ENCODE measurements around the gene ARHGEF16.

The ARHGEF16 gene

GRCh38 chr1:3457910-3458883 lies 3.7 kb downstream of the ARHGEF16 start:
- no peak for DNase-seq

GRCh38 chr1:3459051-3459908 lies 4.8 kb downstream of the ARHGEF16 start:
- DNase-seq: no peak

DNA sequence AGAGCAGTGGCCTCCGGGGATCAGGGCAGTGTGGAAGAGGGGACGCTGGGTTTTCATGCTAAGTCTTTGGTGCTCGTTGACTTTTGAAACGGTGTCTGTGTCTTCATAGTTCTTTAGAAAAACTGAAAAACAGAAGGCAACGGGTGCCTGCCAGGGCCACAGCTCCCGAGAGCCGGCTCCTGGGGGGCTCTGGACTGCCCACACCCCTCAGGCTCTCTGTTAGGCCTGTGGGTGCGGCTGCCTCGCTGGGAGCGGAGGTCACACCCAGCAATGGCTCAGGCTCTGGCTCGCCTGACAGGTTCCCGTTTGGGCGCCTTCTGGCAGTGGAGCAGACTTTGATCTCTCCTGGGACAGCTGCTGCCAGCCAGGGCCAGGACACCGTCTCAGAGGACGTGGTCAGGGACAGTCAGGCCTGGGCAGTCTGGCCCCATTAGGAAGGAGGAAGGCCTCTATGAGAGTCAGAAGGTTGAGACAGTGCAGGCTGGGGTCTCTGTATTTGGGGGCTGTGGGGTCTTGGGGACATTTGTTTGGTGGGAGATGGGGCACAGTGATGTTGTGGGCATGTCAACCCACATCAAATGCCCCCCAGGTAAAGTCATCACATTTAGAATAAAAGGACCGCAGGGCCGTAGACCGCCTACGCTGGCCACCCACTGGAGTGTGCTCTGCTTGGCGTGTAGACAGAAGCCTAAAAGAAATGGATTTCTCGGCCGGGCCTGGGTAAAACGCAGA lies 5.6 kb downstream of the ARHGEF16 start:
- DNase-seq: no peak

DNA sequence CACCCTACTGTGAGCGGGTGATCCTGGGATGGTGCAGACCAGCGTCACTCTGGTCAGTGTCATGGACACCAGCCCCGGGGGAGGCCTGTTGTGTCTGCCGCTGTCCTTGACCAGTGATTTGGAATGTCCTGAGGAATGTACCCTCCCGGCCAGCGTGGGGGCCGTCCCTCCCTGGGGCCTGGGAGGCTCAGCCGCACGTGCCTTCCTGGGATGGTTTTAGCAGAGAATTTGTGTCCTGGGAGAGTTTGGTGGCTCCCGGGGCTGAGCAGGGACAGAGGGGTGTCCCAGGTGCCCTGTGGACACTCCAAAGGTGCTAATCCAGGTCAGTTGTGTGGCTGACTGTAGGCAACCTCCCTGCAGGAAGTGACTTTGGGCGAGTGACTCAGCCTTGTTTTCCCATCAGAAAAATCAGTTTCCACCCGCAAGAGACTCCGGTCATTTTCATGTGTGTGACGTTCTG lies 6.2 kb downstream of the ARHGEF16 start:
- DNase-seq: no peak

DNA sequence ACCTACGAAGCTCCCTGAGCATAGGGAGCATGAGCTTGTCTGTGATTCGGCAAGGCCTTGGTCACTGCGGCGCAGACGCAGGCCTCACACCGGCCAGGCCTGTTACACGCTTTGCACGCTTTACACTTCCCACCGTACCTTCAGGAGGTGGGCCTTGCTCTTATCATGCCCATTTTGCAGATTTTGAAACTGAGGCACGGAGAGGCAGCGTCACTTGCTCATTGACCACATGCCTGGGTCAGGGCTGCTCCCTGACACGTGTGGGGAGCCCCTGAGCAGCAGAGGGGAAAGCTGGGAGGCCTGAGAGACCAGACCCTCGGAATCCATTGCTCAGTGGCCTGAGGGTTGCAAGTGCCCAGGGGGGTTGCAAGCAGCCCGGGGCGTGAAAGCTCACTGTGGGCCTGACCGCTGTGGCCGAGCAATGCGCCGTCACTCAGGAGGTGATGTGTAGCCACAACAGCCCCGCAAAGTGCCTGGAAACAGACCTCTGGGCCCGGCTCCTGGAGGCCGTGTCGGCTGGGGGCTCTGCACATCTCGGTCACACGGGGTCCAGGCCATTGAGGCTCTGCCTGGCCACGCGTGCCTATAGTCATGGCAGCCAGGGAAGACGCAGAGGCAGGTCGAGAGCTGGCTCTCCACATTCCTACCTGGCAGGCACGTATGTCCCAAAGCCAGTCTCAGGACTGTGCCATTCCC lies 6.9 kb downstream of the ARHGEF16 start:
- no peak for DNase-seq

- no peak for DNase-seq
Measured at GRCh38 chr1:3461934-3462275, 7.4 kb downstream of the ARHGEF16 start.

- no peak for DNase-seq
Measured at GRCh38 chr1:3462356-3463012, 8.0 kb downstream of the ARHGEF16 start.

GRCh38 chr1:3463013-3463385 lies 8.5 kb downstream of the ARHGEF16 start:
- no peak for DNase-seq

- no peak for DNase-seq
Measured at GRCh38 chr1:3463408-3463863, 9.0 kb downstream of the ARHGEF16 start.

DNA sequence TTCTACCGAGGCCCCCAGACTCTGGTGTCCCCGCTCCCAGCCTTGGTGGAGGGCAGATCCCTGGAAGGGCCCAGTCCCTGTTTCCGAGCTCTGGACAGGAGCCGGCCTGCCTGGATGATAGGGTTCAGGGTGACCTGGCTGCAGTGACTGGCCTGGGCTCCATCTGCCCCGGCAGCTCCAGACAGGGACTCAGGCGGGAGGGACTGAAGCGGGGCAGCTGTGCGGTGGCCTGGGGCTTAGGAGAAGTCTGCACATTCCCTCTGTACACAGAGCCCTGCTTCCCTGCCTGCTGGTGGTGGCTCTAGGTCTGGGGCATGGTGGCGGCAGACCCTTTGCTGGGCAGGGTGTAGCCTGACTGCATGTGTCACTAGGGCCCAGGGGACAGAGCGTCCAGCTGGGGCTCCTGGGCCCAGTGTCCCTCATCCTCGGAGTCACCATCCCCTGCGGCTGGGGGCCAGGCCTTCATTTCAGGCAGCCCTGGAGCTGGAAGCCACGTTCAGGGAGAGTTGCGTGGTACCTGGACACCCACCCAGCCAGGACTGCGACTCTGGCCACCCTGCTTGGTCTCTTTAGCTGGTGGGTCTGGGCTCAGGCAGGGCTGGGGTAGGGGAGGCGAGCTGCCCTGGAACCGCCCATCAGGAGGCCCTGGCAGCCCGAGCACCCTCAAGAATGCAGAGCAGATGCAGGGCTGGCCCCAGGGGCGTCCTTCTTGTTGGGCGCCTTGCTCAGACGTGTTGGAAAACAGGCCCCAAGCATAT lies 9.6 kb downstream of the ARHGEF16 start:
- no peak for DNase-seq

DNA sequence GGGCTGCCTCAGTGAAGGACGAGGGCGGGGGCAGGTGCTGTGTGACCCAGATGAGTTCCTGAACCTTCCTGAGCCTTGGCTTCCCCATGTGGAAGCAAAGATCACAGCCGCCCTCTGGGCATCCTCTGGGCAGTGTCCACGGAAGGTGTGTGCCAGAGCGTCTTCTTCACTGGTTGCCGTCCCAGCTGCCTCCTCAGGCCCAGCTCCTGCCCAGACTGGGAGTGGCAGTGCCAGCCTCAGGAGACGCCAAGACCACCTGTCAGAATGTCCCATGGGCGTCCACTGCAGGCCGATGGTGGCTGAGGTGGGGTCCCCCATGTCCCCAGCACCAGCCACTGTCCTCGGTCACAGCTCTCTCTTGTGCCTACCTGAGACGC lies 10.2 kb downstream of the ARHGEF16 start:
- no peak for DNase-seq

DNA sequence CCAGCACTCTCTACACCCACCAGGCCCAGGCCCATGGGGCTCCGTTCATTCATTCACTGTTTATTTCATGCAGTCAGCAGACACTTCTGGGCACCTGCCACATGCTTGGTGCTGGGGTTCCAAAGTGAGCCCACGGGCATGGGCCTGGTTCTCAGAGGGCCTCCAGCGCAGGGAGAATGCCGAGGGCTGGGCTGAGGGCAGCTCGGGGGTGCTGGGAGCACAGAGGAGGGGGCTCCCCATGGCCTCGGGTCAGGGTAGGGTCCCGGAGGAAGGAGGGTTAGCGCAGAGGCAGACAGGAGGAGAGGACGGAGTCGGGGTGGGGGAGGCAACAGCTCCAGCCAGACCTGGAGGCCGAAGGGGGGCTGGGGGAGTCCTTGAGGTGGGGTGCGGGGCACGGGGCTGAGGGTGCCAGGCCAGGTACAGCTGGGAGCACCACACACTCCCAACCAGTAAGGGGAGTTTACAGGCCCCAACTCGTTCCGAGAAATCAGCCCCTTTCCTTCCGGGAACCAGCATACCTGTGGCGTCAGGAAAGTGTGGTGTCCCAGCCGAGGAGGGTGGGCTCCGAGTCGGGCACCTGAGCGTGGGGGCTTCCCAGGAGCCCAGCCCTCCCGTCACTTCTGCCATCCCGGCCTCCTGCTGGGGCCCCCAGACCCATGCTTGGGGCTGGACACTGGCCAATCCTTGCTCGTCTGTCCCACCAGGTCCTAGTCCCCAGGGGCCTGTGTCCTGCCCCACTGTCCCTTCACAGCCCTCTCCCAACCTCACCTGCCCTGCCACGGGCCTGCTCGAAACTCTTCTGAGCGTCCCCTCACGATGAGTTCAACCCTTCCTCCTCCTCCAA lies 10.8 kb downstream of the ARHGEF16 start:
- DNase-seq: no peak

DNA sequence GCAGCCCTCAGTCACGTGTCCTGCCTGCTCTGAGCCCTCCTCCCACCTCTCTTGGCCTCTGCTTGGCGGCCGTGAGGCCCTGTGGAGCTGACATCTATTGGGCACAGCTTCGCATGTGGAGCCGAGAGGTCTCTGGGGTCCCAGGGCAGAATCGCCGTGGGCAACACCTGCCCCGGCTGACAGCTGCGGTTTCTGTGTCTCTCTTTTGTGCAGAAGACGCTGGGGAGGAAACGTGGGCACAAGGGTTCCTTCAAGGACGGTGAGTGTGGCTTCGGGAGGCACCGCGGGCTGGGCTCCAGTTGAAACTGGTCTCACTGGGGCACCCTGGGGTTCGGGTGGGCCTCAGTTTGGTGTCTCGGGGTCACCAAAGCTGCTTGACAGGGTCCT lies 11.5 kb downstream of the ARHGEF16 start:
- DNase-seq: no peak

DNA sequence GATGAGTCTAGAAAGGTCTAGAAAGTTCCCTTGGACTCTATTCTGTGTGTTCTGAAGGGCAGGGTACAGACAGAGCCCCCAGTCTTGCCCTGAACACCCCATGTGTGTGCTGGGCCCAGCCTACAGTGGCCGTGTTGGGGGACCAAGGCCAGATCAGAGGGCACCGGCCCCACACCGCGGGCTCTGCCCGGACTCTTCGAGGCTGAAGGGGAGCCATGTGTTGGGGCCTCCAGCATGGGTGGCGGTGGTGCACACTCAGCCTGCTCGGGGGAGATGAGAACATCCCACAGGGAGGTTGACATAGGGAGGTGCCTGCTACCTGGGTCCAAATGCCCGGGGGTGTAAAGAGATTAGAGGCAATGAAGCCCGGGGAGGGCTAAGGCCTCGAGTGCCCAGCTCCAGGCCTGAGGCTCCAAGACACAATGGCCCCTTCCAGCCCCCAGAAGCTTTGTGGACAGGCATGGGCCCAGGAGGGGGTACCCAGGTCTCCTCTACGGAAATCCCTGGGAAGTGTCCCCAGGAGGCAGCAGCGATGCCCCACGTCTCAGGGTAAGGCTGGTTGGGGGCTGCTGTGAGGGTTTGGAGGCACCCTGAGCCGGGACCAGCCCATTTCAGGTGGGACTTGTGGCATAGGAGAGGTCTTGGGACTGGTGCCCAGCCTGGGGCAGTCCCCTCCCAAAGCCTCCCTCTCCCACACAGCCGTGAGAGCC lies 12.1 kb downstream of the ARHGEF16 start:
- DNase-seq: no peak

GRCh38 chr1:3467096-3468036 lies 12.9 kb downstream of the ARHGEF16 start:
- DNase-seq: no peak

- DNase-seq: no peak
Measured at GRCh38 chr1:3468236-3469103, 14.0 kb downstream of the ARHGEF16 start.

All from cerebellar nuclear complex (tissue), 1 donor.